Parathyroid adenoma (tissue), 2 donors: ENCODE data around the gene CPO.
A peak's percentile ranks its signal among the peaks of the same experiment; 100 is the strongest.

Experiments used
- H2AFZ ChIP-seq: fragments of 300-600 bp; sonication (generic); one replicate; pipeline ENCODE4 v1.7.0; 2017; ENCODE audit warnings: antibody characterized with exemption, mild to moderate bottlenecking
- H3K27ac ChIP-seq: fragments of 300-600 bp; sonication (generic); one replicate; pipeline ENCODE4 v1.7.0; 2017
- H3K27me3 ChIP-seq: fragments of 300-600 bp; sonication (generic); one replicate; pipeline ENCODE4 v1.7.0; 2017; ENCODE audit warnings: low read length; ENCODE audit not compliant: control insufficient read depth, insufficient read depth
- H3K36me3 ChIP-seq: fragments of 300-600 bp; sonication (generic); one replicate; pipeline ENCODE4 v1.7.0; 2017; ENCODE audit warnings: low read length; ENCODE audit not compliant: control insufficient read depth, insufficient read depth
- H3K4me1 ChIP-seq: fragments of 300-600 bp; sonication (generic); one replicate; pipeline ENCODE4 v1.7.0; 2017; ENCODE audit warnings: control low read depth
- H3K4me2 ChIP-seq: fragments of 300-600 bp; sonication (generic); one replicate; pipeline ENCODE4 v1.7.0; 2017; ENCODE audit warnings: low read length
- H3K4me3 ChIP-seq: fragments of 300-600 bp; sonication (generic); one replicate; pipeline ENCODE4 v1.7.0; 2017; ENCODE audit warnings: low read depth, low read length
- H3K79me2 ChIP-seq: fragments of 300-600 bp; sonication (generic); one replicate; pipeline ENCODE4 v1.7.0; 2017; ENCODE audit warnings: control low read depth
- H3K9ac ChIP-seq: fragments of 300-600 bp; sonication (generic); one replicate; pipeline ENCODE4 v1.7.0; 2017; ENCODE audit warnings: mild to moderate bottlenecking
- H3K9me3 ChIP-seq: fragments of 300-600 bp; sonication (generic); one replicate; pipeline ENCODE4 v1.7.0; 2017; ENCODE audit warnings: low read length; ENCODE audit not compliant: control insufficient read depth
- CTCF ChIP-seq: fragments of 300-600 bp; sonication (generic); IDR thresholded peaks from one replicate; pipeline ENCODE4 v1.7.0; 2017; ENCODE audit warnings: antibody characterized with exemption, mild to moderate bottlenecking
- donor health status: primary hyperparathyroidism.

The CPO gene

GRCh38 chr2:206979922-206980321, 40.6 kb downstream of the CPO start:
- no peaks in the 10 kb centered on the region for H3K27me3 ChIP-seq
- no peaks in the 10 kb centered on the region for H3K9me3 ChIP-seq
- H3K79me2 ChIP-seq, result no peaks in the 10 kb centered on the region
- H3K4me1 ChIP-seq, result peaks cover 27% of the 10 kb centered on the region
- no peaks in the 10 kb centered on the region for H3K36me3 ChIP-seq
- H3K4me3 ChIP-seq, result no peak overlapping the region
- TF ChIP-seq CTCF, result no peak
- H3K27ac ChIP-seq, result no peak overlapping the region
- no peak overlapping the region for H3K9ac ChIP-seq
- no peak overlapping the region for H3K4me2 ChIP-seq
- no peak overlapping the region for H2AFZ ChIP-seq

- H3K4me3 ChIP-seq, result no peak overlapping the region
- no peaks in the 10 kb centered on the region for H3K27me3 ChIP-seq
- no peak overlapping the region for H3K4me2 ChIP-seq
- H3K36me3 ChIP-seq, result no peaks in the 10 kb centered on the region
- H3K27ac ChIP-seq, result no peak overlapping the region
- peaks cover 27% of the 10 kb centered on the region for H3K4me1 ChIP-seq
- no peaks in the 10 kb centered on the region for H3K9me3 ChIP-seq
- no peaks in the 10 kb centered on the region for H3K79me2 ChIP-seq
- H2AFZ ChIP-seq, result no peak overlapping the region
- no peak for TF ChIP-seq CTCF
- no peak overlapping the region for H3K9ac ChIP-seq
These were observed 41.1 kb downstream of the CPO start for GRCh38 chr2:206980413-206980812.

GRCh38 chr2:206981086-206981674, 41.9 kb downstream of the CPO start:
- Histone ChIP-seq H3K79me2 (no peaks in the 10 kb centered on the region), H3K4me1 (peaks cover 27% of the 10 kb centered on the region), H3K4me3 (no peak overlapping the region), H3K27me3 (no peaks in the 10 kb centered on the region), H3K27ac (no peak overlapping the region), H3K36me3 (no peaks in the 10 kb centered on the region), H3K9ac (no peak overlapping the region), H2AFZ (no peak overlapping the region), H3K9me3 (no peaks in the 10 kb centered on the region), H3K4me2 (no peak overlapping the region)
- TF ChIP-seq CTCF, result no peak

- Histone ChIP-seq H3K36me3 (no peaks in the 10 kb centered on the region), H3K9ac (no peak overlapping the region), H3K4me1 (peaks cover 27% of the 10 kb centered on the region), H3K27me3 (no peaks in the 10 kb centered on the region), H3K4me3 (no peak overlapping the region), H2AFZ (peak overlapping the region; percentile 13), H3K79me2 (no peaks in the 10 kb centered on the region), H3K9me3 (no peaks in the 10 kb centered on the region), H3K4me2 (no peak overlapping the region), H3K27ac (no peak overlapping the region)
- TF ChIP-seq CTCF, result peak; percentile 68
These were observed 42.5 kb downstream of the CPO start for GRCh38 chr2:206981739-206982340.
